ENCODE results near the gene DNAJB9. TPM values are rescaled to one million over a fixed set of nuclear protein-coding genes. Genes with fewer than 3 reads are reported as not detected.

Gene DNAJB9
- polyA plus RNA-seq, 3 donors: 18.1 to 20.7 (median 18.4) TPM

DNA sequence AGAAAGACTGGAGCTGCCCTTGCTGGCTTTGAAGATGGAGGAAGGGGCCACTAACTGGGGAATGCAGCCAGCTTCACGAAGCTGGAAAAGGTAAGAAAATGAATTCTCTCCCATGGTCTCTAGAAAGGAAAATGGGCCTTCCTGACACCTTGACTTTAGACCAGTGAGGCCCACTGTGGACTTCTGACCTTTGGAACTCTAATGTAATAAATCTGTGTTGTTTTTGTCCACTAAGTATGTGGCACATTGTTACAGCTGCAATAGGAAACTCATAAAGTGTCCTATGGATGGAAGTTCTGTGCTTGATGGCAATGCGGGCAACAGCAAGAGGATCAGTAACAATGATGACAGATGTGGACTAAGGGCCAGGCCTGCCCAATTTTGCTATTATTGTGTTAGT is 20.9 kb downstream of the DNAJB9 start:
- intact Hi-C loops (cut with micrococcal nuclease): no loop called here
- TF ChIP-seq, protein P1, sequence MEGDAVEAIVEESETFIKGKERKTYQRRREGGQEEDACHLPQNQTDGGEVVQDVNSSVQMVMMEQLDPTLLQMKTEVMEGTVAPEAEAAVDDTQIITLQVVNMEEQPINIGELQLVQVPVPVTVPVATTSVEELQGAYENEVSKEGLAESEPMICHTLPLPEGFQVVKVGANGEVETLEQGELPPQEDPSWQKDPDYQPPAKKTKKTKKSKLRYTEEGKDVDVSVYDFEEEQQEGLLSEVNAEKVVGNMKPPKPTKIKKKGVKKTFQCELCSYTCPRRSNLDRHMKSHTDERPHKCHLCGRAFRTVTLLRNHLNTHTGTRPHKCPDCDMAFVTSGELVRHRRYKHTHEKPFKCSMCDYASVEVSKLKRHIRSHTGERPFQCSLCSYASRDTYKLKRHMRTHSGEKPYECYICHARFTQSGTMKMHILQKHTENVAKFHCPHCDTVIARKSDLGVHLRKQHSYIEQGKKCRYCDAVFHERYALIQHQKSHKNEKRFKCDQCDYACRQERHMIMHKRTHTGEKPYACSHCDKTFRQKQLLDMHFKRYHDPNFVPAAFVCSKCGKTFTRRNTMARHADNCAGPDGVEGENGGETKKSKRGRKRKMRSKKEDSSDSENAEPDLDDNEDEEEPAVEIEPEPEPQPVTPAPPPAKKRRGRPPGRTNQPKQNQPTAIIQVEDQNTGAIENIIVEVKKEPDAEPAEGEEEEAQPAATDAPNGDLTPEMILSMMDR (IDR thresholded peaks at IDR 0.05): no peak
- H3K27me3 ChIP-seq (ENCODE audit: control insufficient read depth in 2 of 2, insufficient read depth in 2 of 2, low read length in 2 of 2): no peaks in the 10 kb centered on the region
- H3K9ac ChIP-seq (ENCODE audit: insufficient read depth, low read length, poor library complexity, severe bottlenecking): no peak overlapping the region
- Mint-ChIP-seq H3K36me3 (no peaks in the 10 kb centered on the region), H3K27me3 (ENCODE audit: low read depth in 3 of 3) (peaks cover 0 to 6% (median 1%) of the 10 kb centered on the region in 3 donors), H3K9me3 (peaks cover 0 to 7% (median 3%) of the 10 kb centered on the region in 7 donors), H3K27ac (no peak overlapping the region), H3K4me3 (no peak overlapping the region), H3K4me1 (no peaks in the 10 kb centered on the region)
- H2AFZ ChIP-seq (ENCODE audit: insufficient read depth, low read depth, low read length, poor library complexity, severe bottlenecking): no peak overlapping the region
- no peaks in the 10 kb centered on the region for H3K9me3 ChIP-seq (replicated peaks in 1 of 2; ENCODE audit: control insufficient read depth in 1 of 2, insufficient read depth in 1 of 2, low read length in 2 of 2)
- WGBS (ENCODE audit: insufficient coverage): 100% methylated on average over 2 of the region's 2 CpGs
- H3K36me3 ChIP-seq (replicated peaks in 1 of 2; ENCODE audit: control insufficient read depth in 1 of 2, insufficient read depth in 2 of 2, low read length in 2 of 2): no peaks in the 10 kb centered on the region
- no peaks in the 10 kb centered on the region for H3K4me1 ChIP-seq (ENCODE audit: control insufficient read depth in 1 of 2, insufficient read depth in 2 of 2, low read length in 2 of 2)
- no peak overlapping the region for H3K4me3 ChIP-seq (replicated peaks in 1 of 3; ENCODE audit: low read depth in 2 of 3, low read length in 3 of 3)
- no peak overlapping the region for H3K27ac ChIP-seq (ENCODE audit: low read depth in 1 of 2, low read length in 2 of 2)
- H3K79me2 ChIP-seq (ENCODE audit: insufficient read depth, low read length): no peaks in the 10 kb centered on the region
- no peak for DNase-seq
- H3K4me2 ChIP-seq (replicated peaks; ENCODE audit: extremely low read depth, low read length, poor library complexity, severe bottlenecking): no peak overlapping the region
- no peaks in the 10 kb centered on the region for H4K20me1 ChIP-seq (ENCODE audit: insufficient read depth, low read length)

DNA sequence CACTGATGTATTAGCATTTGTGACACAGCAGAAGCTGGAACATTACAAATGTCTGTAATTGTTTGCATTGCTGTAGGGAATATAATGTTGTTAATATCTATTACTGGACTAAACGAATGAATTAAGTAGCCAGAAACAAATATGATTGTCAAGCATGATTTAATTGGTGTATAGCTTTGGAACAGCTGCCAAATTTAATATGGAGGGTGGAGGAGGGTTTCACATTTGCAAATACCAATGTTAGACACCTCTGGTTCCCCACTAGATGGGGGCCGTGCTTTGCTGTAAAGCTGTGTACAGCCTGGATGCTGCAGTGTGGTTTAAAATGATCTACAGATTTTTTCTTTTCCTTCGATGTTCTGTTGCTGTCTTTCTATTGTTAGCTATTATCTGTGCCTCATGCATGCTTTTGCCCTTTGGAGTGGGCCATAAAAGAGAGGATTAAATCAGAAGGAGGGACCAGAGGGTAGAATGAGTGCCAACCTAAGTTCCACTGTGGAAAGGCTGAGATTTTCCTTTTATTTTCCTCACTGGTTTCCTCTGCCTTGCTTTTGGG is 23.1 kb downstream of the DNAJB9 start:
- no peak overlapping the region for H3K9ac ChIP-seq (ENCODE audit: insufficient read depth, low read length, poor library complexity, severe bottlenecking)
- no peaks in the 10 kb centered on the region for H3K36me3 Mint-ChIP-seq
- H3K9me3 ChIP-seq (replicated peaks in 1 of 2; ENCODE audit: control insufficient read depth in 1 of 2, insufficient read depth in 1 of 2, low read length in 2 of 2): no peaks in the 10 kb centered on the region
- WGBS (ENCODE audit: insufficient coverage): 86% methylated on average over 2 of the region's 3 CpGs
- no peak overlapping the region for H2AFZ ChIP-seq (ENCODE audit: insufficient read depth, low read depth, low read length, poor library complexity, severe bottlenecking)
- H3K9me3 Mint-ChIP-seq: peaks cover 0 to 12% (median 4%) of the 10 kb centered on the region in 7 donors
- H4K20me1 ChIP-seq (ENCODE audit: insufficient read depth, low read length): no peaks in the 10 kb centered on the region
- H3K36me3 ChIP-seq (replicated peaks in 1 of 2; ENCODE audit: control insufficient read depth in 1 of 2, insufficient read depth in 2 of 2, low read length in 2 of 2): no peaks in the 10 kb centered on the region
- H3K27me3 ChIP-seq (ENCODE audit: control insufficient read depth in 2 of 2, insufficient read depth in 2 of 2, low read length in 2 of 2): no peaks in the 10 kb centered on the region
- TF ChIP-seq, protein P1 (IDR thresholded peaks at IDR 0.05): no peak
- no peak overlapping the region for H3K4me2 ChIP-seq (replicated peaks; ENCODE audit: extremely low read depth, low read length, poor library complexity, severe bottlenecking)
- H3K4me1 ChIP-seq (ENCODE audit: control insufficient read depth in 1 of 2, insufficient read depth in 2 of 2, low read length in 2 of 2): no peaks in the 10 kb centered on the region
- no peak for DNase-seq
- peaks cover 0 to 1% (median 0%) of the 10 kb centered on the region in 3 donors for H3K27me3 Mint-ChIP-seq (ENCODE audit: low read depth in 3 of 3)
- no peaks in the 10 kb centered on the region for H3K79me2 ChIP-seq (ENCODE audit: insufficient read depth, low read length)
- no peaks in the 10 kb centered on the region for H3K4me1 Mint-ChIP-seq
- H3K4me3 Mint-ChIP-seq: no peak overlapping the region
- H3K27ac ChIP-seq (ENCODE audit: low read depth in 1 of 2, low read length in 2 of 2): no peak overlapping the region
- no peak overlapping the region for H3K27ac Mint-ChIP-seq
- intact Hi-C loops (cut with micrococcal nuclease): no loop called here
- H3K4me3 ChIP-seq (replicated peaks in 1 of 3; ENCODE audit: low read depth in 2 of 3, low read length in 3 of 3): no peak overlapping the region

Measured in CD14-positive monocyte (primary cell).